GM19468 (cell line): ENCODE measurements around the gene CABP2.

ENCODE experiments used
- ATAC-seq: cut with Tn5 transposase; IDR thresholded peaks from one replicate; pipeline ENCODE4 v1.9.1; 2021; ENCODE audit warnings: mild to moderate bottlenecking, moderate library complexity, moderate number of reproducible peaks; ENCODE audit not compliant: unreplicated experiment; ENCODE audit errors: extremely low read depth

Gene CABP2

DNA sequence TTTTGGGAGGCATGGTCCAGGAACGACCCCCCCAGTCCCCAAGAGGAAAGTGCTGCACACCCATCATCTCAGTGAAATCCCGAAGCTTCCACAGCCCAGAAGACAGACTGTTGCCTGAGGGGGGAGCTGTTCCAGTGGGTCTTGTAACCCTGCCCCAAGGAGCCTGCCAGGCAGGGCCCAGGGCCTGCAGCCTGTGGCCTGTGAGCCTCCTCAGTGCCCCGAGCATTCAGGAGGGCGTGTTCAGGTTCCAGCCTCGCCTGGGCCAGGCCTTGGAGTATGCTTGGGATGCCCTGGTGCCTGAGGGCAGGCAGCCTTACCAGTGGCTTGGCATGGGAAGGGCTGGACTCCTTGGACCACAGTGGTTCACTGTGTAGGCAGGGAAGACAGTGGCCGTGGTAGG, 18.0 kb upstream of the CABP2 start:
- ATAC-seq, result no peak

DNA sequence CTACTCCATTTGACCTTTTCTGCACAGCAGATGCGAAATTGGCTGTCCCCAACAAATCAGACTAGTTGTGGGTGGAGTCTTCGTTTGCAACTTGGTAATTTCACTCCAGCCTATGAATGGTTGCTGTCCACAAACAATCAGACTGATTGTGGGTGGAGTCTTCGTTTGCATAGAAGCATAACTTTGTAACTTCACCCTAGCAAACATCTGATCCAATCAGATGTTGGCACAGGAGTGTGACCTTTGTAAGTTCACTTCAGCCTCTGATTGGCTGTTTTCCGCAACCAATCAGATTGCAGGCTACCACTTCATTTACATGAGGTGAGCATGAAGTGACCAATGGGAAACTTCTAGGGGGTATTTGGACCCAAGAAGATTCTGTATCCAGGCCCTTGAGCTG, 16.3 kb upstream of the CABP2 start:
- ATAC-seq, result no peak

- no peak for ATAC-seq
Observed at GRCh38 chr11:67538823-67539505, 15.7 kb upstream of the CABP2 start.

DNA sequence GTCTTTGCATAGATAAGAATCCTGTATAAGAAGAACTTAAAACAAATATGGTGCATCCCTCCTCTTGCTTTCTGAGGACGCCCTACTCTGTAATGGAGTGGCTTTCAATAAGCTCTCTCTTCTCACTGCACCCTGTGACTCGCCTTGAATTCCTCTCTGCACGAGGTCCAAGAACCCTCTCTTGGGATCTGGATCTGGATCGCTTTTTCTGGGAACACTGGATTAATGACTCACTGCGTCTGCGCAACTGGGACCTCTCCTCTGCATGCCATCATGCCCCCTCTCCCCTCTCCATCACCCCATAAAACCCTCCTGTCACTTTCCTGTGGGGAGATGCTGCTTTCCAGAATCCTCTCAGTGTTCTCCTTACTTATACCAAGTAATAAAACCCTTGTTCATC, 15.1 kb upstream of the CABP2 start:
- no peak for ATAC-seq

GRCh38 chr11:67535561-67535960, 12.3 kb upstream of the CABP2 start:
- no peak for ATAC-seq

DNA sequence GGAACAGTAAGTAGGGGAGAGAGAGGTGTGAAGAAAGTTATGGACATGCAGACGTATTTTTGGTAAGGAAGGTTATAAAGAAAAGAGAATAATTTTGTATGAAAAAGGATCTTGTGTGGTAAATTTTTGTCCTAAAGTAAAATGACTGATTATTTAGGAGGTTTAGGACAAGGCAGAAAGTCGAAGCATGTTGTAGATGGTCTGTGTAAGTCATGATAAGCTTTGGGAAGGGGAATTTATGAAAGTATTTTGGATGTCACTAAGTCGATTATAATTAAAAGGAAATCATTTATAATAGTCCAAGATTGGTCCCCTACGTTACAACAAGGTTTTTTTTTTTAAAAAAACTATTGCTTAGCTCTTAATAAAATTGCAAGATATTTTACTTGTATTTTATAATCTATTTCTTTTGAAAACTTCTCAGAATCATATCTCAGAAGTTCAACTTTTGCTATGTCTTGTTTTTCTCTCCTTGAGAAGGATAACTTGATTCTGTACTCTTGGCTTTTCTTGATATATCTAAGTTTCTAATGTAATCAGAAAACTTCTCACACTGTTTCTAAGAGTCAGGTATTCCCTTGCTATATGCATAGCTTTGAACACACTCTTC, 10.9 kb upstream of the CABP2 start:
- ATAC-seq, result no peak

- ATAC-seq, result no peak
Observed at GRCh38 chr11:67532889-67533288, 9.6 kb upstream of the CABP2 start.

DNA sequence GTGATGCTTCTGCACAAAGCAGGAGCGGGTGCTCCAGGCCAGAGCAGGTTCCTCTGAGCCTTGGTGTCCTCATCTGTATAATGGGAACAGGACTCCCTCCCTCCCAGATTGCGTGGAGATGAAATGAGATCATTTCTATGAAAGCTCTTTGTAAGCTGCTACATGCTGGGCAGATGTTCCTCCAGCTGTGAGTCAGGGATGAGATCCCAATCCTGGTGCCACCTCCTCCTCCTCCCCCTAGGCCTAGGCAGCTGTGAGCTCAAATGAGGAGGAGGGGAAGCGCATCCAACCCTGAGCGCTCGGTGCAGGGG, 7.0 kb upstream of the CABP2 start:
- ATAC-seq, result no peak

GRCh38 chr11:67528376-67528775, 5.1 kb upstream of the CABP2 start:
- ATAC-seq, result no peak

DNA sequence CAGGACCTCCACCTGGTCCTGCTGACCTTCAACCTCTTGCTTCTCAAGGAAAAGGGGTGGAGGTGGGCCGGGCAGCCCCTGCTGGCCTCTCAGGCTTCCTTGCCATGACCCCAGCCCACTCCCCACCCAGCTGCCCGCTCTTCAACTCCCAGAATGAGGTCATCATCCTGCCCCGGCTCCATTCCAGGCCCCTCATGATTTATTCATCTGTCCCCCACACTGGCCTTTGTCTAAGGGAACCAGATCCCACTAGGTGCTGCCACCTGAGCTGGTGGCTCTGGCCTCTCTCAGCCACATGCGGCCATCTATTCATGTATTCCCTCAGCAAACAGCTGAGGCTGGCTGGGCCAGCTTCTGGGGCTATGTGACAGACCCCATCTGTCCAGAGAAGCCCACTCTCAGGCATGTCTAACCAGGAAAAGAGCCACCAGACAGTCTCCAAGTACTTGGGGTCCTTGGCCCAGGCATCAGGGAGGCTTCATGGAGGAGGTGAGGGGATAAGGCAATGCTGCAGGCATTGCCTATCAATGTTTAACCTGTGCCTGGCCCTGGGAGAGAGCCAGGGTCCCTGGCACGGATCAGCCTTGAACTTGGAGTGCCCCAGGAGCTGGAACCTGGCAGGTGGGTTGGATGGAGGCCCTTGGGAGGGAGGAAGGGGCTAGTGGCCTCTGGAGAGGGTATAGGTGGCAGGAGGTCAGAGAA, 2.2 kb upstream of the CABP2 start:
- ATAC-seq, result no peak

DNA sequence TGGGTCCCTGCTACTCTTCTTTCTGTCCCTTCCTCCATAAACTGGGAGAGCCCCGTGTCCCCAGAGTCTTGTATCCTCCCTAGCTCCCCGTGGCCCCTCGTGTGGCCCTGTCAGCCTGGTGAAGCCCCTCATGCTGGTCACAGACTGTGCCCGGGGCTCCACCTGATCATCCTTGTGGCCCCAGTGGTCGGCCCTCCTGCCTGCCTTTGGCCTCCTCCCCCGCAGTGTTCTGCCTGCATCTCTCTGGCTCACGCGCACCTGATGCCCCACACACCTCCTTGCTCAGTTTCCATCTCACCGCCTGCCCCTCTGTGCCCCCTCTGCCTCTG, 1.2 kb upstream of the CABP2 start:
- no peak for ATAC-seq

DNA sequence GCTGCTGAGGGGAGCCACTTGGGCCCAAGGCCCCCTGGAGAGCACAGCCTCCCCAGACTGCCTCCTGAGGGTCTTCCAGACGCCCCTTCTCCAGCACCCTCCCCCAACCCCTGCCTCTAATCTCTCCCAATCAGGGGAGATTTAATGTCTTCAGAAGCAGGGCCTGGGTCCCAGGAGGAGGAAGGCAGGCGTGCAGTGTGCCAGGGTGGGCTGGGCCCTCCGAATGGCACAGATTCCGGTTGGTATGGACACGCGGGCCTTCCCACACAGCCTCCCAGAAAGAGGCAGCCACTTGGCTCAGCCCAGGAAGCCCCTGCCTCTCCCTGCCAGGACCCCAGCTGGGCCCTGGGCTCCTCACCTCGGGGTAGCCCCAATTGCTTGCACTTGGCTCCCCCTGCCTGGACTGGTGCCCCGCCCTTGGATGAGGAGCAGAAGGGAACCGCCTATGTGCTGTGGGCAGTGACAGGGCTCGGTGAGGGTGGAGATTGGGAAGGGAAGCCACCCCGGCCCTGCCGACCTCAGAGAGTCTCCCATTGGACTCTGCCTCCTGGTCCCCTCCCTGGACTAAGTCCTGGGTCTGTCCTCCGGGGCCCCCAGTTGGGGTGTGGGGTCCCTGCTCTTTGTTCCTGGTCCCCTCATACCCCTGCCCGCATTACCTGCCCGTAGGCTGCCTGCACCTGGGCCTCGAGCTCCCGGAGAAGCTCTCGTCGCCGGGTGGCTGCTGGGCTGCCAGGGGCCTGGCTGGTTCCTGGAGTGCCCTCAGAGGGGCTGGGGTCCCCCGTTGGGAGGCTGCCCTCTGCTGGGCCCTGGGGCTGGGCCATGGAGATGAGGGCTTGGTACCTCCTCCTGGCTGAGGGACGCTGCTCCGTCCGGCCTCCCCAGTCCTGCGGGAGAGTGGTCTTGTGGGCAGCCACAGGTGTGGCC, 572 bp upstream of the CABP2 start:
- no peak for ATAC-seq

GRCh38 chr11:67522338-67522737, 908 bp downstream of the CABP2 start:
- ATAC-seq, result no peak

DNA sequence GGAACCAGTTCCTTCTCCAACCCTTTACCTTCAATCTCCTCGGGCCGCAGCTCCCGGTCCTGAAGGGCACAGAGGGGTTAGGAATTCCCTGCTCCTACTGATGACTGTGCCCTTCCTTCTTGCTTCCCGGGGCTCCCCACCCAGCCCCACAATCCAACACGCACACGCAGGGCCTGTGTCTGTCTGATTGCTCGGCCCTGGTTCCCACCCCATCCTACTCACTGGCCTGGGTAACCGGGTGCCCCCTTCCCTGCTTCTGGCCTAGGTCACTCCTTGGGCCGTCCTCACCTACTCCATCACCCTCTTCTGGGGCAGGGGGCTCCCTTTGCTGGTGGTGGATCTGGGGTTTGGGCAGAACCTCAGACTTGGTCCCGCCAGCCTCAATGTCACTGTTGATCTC, 1.3 kb downstream of the CABP2 start:
- no peak for ATAC-seq

DNA sequence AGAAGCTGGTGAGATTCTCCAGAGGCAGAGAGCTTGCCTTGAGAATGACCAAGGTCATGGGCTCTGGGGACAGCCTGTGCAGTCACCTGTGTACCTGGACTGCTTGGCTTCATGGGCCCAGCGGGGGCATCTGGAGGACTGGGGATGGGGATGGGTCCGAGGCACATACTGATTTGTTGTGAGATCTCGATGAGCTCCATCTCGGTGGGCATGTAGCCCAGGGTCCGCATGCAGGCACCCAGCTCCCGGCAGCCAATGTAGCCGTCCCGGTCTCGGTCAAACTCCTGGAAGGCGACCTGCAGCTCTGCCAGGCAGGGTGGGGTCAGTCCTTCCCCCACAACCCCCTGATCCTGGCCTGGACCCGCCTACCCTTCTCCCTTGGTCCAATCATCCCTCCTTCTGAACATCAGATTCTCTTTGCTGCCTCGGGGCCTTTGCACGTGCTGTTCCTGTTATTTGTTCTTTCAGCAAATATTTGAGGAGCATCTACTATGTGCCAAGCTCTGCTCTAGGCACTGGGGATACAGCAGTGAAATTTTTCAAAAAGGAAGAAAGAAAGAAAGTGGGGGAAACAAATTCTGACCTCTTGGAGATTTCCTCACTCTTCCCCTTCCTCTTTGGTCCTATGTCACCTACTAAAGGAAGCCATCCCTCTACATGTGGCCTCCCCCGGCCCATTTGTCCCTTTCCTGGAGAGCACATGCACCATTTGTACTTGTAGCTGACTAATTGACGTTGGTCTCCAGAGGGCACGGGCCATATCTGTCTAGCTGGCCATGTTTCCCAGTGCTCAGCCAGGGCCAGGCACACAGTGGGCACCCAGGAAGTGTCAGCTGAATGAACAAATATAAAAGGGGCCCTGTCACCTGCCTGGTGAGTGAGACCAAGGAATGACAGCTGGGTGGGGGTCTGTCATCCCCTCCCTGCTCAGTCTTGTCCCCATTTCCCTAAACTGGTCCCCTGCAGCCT, 2.1 kb downstream of the CABP2 start:
- ATAC-seq, result no peak

DNA sequence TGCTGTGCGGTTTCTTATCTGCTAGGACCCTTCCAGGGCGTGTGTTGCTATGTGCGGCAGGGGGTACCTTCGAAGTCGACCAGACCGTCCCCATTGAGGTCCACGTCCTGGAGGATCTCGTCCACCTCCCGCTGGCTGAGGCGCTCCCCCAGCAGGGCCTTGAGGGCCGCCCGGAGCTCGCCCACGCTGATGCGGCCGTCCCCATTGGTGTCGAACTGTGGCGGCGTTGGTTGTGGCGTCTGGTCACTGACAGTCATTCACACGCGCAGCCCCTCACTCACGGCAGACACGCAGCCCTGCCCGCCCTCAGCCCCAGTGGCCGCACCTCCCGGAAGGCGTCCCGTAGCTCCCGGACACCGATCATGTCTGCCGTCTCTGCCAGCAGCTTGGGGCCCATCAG, 3.5 kb downstream of the CABP2 start:
- ATAC-seq, result no peak

GRCh38 chr11:67517784-67518552, 5.3 kb downstream of the CABP2 start:
- ATAC-seq, result no peak

GRCh38 chr11:67516806-67517205, 6.4 kb downstream of the CABP2 start:
- no peak for ATAC-seq

GRCh38 chr11:67514116-67514515, 9.1 kb downstream of the CABP2 start:
- no peak for ATAC-seq
